ENCODE measurements around the gene STAM.

- TF ChIP-seq TAF1 (IDR thresholded peaks at IDR 0.05; ENCODE audit: borderline replicate concordance, low read depth, low read length) = no peak
- TF ChIP-seq LARP7 (IDR thresholded peaks at IDR 0.05) = no peak
- TF ChIP-seq BRCA1 (IDR thresholded peaks at IDR 0.05; ENCODE audit: low read depth, low read length) = no peak
- TF ChIP-seq, protein P1, sequence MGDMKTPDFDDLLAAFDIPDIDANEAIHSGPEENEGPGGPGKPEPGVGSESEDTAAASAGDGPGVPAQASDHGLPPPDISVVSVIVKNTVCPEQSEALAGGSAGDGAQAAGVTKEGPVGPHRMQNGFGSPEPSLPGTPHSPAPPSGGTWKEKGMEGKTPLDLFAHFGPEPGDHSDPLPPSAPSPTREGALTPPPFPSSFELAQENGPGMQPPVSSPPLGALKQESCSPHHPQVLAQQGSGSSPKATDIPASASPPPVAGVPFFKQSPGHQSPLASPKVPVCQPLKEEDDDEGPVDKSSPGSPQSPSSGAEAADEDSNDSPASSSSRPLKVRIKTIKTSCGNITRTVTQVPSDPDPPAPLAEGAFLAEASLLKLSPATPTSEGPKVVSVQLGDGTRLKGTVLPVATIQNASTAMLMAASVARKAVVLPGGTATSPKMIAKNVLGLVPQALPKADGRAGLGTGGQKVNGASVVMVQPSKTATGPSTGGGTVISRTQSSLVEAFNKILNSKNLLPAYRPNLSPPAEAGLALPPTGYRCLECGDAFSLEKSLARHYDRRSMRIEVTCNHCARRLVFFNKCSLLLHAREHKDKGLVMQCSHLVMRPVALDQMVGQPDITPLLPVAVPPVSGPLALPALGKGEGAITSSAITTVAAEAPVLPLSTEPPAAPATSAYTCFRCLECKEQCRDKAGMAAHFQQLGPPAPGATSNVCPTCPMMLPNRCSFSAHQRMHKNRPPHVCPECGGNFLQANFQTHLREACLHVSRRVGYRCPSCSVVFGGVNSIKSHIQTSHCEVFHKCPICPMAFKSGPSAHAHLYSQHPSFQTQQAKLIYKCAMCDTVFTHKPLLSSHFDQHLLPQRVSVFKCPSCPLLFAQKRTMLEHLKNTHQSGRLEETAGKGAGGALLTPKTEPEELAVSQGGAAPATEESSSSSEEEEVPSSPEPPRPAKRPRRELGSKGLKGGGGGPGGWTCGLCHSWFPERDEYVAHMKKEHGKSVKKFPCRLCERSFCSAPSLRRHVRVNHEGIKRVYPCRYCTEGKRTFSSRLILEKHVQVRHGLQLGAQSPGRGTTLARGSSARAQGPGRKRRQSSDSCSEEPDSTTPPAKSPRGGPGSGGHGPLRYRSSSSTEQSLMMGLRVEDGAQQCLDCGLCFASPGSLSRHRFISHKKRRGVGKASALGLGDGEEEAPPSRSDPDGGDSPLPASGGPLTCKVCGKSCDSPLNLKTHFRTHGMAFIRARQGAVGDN (IDR thresholded peaks at IDR 0.05) = no peak
- no peak for TF ChIP-seq CBX3 (IDR thresholded peaks at IDR 0.05; ENCODE audit: borderline replicate concordance, low read depth)
- no peak for TF ChIP-seq EP300 (IDR thresholded peaks at IDR 0.05; ENCODE audit: borderline replicate concordance in 1 of 2, control insufficient read depth in 1 of 2, low read depth in 2 of 2, low read length in 2 of 2)
- TF ChIP-seq SMC3 (IDR thresholded peaks at IDR 0.05; ENCODE audit: borderline replicate concordance, low read length) = no peak
- TF ChIP-seq CTCF (IDR thresholded peaks at IDR 0.05 in 2 of 3, conservative IDR thresholded peaks at IDR 0.05 in 1 of 3; ENCODE audit: control insufficient read depth in 2 of 3, extremely low read depth in 1 of 3, insufficient read depth in 1 of 3, low read depth in 3 of 3, low read length in 3 of 3) = no peak
- no peak for TF ChIP-seq GABPA (IDR thresholded peaks at IDR 0.05; ENCODE audit: low read depth)
- TF ChIP-seq ATF2 (IDR thresholded peaks at IDR 0.05; ENCODE audit: low read length) = no peak
- TF ChIP-seq CBX5 (IDR thresholded peaks at IDR 0.05; ENCODE audit: low read depth) = no peak
- no peak for TF ChIP-seq TCF3 (IDR thresholded peaks at IDR 0.05; ENCODE audit: borderline replicate concordance, insufficient read depth, low read depth, low read length)
- no peak for TF ChIP-seq EZH2 (IDR thresholded peaks at IDR 0.05; ENCODE audit: borderline replicate concordance, control insufficient read depth, low read depth, low read length)
These were observed 91.4 kb downstream of the STAM start for GRCh38 chr10:17735166-17735941.
